ENCODE data around the gene TSGA10IP. TPM values are rescaled to one million over a fixed set of nuclear protein-coding genes. Genes with fewer than 3 reads are reported as not detected.

TSGA10IP gene
- total and polyA plus RNA-seq, 2 donors (not counting 1 experiment from before 2014, with no cell fraction given) = not detected

DNA sequence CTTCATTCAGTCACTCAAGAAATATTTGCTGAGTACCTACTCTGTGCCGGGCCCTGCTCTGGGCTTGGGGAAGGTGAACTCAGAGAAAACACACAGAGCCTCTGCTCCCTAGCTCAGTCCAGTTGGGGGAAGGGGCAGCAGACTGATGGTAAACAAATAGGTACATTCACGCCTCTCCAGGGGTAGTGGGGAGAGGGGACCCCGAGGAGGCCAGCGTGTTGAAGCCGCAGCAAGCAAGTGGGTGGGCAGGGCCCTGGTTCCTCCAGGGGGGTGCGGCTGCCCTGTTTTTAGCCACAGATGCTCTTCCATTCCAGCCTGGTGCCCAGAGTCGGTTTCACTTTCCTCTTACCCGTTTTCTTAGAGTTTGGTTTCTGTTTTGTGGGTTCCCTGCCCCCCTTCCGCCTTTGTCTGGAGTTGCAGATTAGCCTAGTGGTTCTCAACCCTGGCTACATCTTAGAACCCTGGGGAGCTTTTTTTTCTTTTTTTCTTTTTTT, 17.3 kb upstream of the TSGA10IP start:
- peaks cover 2 to 4% of the 10 kb centered on the region in 2 experiments for H3K36me3 ChIP-seq (replicated peaks in 1 of 2; ENCODE audit: control extremely low read depth in 1 of 2, control insufficient read depth in 1 of 2, extremely low read depth in 1 of 2, insufficient read depth in 2 of 2, low read length in 1 of 2)
- H4K20me1 ChIP-seq (ENCODE audit: control insufficient read depth, insufficient read depth, low read length, poor library complexity, severe bottlenecking) = no peaks in the 10 kb centered on the region
- TF ChIP-seq, protein P1, sequence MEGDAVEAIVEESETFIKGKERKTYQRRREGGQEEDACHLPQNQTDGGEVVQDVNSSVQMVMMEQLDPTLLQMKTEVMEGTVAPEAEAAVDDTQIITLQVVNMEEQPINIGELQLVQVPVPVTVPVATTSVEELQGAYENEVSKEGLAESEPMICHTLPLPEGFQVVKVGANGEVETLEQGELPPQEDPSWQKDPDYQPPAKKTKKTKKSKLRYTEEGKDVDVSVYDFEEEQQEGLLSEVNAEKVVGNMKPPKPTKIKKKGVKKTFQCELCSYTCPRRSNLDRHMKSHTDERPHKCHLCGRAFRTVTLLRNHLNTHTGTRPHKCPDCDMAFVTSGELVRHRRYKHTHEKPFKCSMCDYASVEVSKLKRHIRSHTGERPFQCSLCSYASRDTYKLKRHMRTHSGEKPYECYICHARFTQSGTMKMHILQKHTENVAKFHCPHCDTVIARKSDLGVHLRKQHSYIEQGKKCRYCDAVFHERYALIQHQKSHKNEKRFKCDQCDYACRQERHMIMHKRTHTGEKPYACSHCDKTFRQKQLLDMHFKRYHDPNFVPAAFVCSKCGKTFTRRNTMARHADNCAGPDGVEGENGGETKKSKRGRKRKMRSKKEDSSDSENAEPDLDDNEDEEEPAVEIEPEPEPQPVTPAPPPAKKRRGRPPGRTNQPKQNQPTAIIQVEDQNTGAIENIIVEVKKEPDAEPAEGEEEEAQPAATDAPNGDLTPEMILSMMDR (IDR thresholded peaks at IDR 0.05) = no peak
- no peak for TF ChIP-seq EZH2 (IDR thresholded peaks at IDR 0.05; ENCODE audit: borderline replicate concordance, insufficient read depth, low read depth, low read length, poor library complexity, severe bottlenecking)
- peak overlapping the region; percentile 74 for H3K4me3 Mint-ChIP-seq
- H3K9me3 ChIP-seq (ENCODE audit: control extremely low read depth in 1 of 3, control insufficient read depth in 2 of 3, insufficient read depth in 1 of 3, low read length in 2 of 3) = no peaks in the 10 kb centered on the region
- H2AFZ ChIP-seq (ENCODE audit: insufficient read depth, low read depth, low read length, poor library complexity, severe bottlenecking) = peak overlapping the region; percentile 89
- DNase-seq (peak; percentile 89), ATAC-seq (ENCODE audit: low read depth) (peak; percentile 94)
- H3K79me2 ChIP-seq (ENCODE audit: control insufficient read depth, insufficient read depth, low read length) = no peaks in the 10 kb centered on the region
- H3K4me3 ChIP-seq (ENCODE audit: control extremely low read depth in 1 of 5, extremely low read depth in 1 of 5, insufficient read depth in 1 of 5, low read depth in 2 of 5, low read length in 4 of 5) = peak overlapping the region in 4 of 5 experiments; percentile 27 to 67 (median 38)
- peak overlapping the region; percentile 70 to 79 for H3K27ac ChIP-seq (ENCODE audit: low read length in 2 of 2)
- H3K4me2 ChIP-seq (replicated peaks; ENCODE audit: low read depth, low read length, poor library complexity, severe bottlenecking) = peak overlapping the region; percentile 84
- H3K4me1 Mint-ChIP-seq = peaks cover 18% of the 10 kb centered on the region
- H3K9me3 Mint-ChIP-seq (ENCODE audit: insufficient read depth) = no peaks in the 10 kb centered on the region
- peak overlapping the region; percentile 98 for H3K27ac Mint-ChIP-seq
- H3K27me3 Mint-ChIP-seq = no peaks in the 10 kb centered on the region
- ChIA-PET POLR2A (interaction anchor here (1.1 to 1.8 kb wide), 6 partner anchors 10 to 216 kb away, joined by 3 to 9 read pairs (median 4); partner anchors contain the start of genes CCDC85B, FIBP, KAT5 and SART1), CTCF (interaction anchor here (0.8 to 3.1 kb wide), 7 partner anchors 32 to 383 kb away, joined by 3 to 18 read pairs (median 4); partner anchors contain the start of genes CCDC85B and FIBP)
- WGBS (ENCODE audit: insufficient coverage) = 0% methylated on average over 8 of the region's 9 CpGs
- peak overlapping the region; percentile 46 for H3K9ac ChIP-seq (ENCODE audit: low read length)
- no peaks in the 10 kb centered on the region for H3K27me3 ChIP-seq (replicated peaks in 1 of 4; ENCODE audit: control extremely low read depth in 1 of 4, control insufficient read depth in 3 of 4, insufficient read depth in 4 of 4, low read length in 3 of 4)
- intact Hi-C loops (cut with micrococcal nuclease) = loop anchor here (1.0 to 2.0 kb wide), 3 partner anchors 9 to 37 kb away; partner anchors contain the start of genes C11orf68, CCDC85B, DRAP1 and SART1
- peaks cover 20 to 22% of the 10 kb centered on the region in 2 donors for H3K4me1 ChIP-seq (ENCODE audit: control insufficient read depth in 2 of 2, insufficient read depth in 2 of 2, low read length in 2 of 2)

DNA sequence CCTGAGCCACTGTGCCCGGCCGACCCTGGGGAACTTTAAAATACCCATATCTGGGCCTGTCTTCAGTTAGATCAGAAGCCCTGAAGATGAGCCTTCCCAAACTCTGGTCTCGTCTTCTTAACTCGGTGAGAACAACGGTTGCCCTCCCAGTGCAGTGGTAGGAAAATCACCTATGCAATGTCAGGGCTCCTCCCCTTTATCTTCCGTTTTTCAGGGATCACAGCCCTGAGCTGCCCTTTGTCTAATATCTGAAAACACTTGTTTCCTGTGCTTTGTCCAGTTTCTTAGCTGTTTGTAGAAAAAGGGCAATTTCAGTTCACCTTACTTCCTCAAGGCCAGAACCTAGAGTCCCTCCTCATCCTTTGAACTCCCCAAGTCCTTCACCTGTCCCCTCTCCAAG, 16.6 kb upstream of the TSGA10IP start:
- TF ChIP-seq, protein P1 (IDR thresholded peaks at IDR 0.05) = no peak
- TF ChIP-seq EZH2 (IDR thresholded peaks at IDR 0.05; ENCODE audit: borderline replicate concordance, insufficient read depth, low read depth, low read length, poor library complexity, severe bottlenecking) = no peak
- Histone ChIP-seq H3K4me3 (ENCODE audit: control extremely low read depth in 1 of 5, extremely low read depth in 1 of 5, insufficient read depth in 1 of 5, low read depth in 2 of 5, low read length in 4 of 5) (peak overlapping the region in 2 of 5 experiments; percentile 11 to 67), H3K27ac (ENCODE audit: low read length in 2 of 2) (peak overlapping the region; percentile 40 to 79), H3K9ac (ENCODE audit: low read length) (no peak overlapping the region), H3K4me1 (ENCODE audit: control insufficient read depth in 2 of 2, insufficient read depth in 2 of 2, low read length in 2 of 2) (peaks cover 20 to 22% of the 10 kb centered on the region in 2 donors), H3K36me3 (replicated peaks in 1 of 2; ENCODE audit: control extremely low read depth in 1 of 2, control insufficient read depth in 1 of 2, extremely low read depth in 1 of 2, insufficient read depth in 2 of 2, low read length in 1 of 2) (no peaks in the 10 kb centered on the region), H2AFZ (ENCODE audit: insufficient read depth, low read depth, low read length, poor library complexity, severe bottlenecking) (peak overlapping the region; percentile 89), H4K20me1 (ENCODE audit: control insufficient read depth, insufficient read depth, low read length, poor library complexity, severe bottlenecking) (no peaks in the 10 kb centered on the region), H3K27me3 (replicated peaks in 1 of 4; ENCODE audit: control extremely low read depth in 1 of 4, control insufficient read depth in 3 of 4, insufficient read depth in 4 of 4, low read length in 3 of 4) (no peaks in the 10 kb centered on the region), H3K79me2 (ENCODE audit: control insufficient read depth, insufficient read depth, low read length) (no peaks in the 10 kb centered on the region), H3K9me3 (ENCODE audit: control extremely low read depth in 1 of 3, control insufficient read depth in 2 of 3, insufficient read depth in 1 of 3, low read length in 2 of 3) (no peaks in the 10 kb centered on the region), H3K4me2 (replicated peaks; ENCODE audit: low read depth, low read length, poor library complexity, severe bottlenecking) (peak overlapping the region; percentile 84)
- intact Hi-C loops (cut with micrococcal nuclease) = loop anchor here (1.0 to 2.0 kb wide), 3 partner anchors 9 to 38 kb away; partner anchors contain the start of genes C11orf68, CCDC85B, DRAP1 and SART1
- H3K9me3 Mint-ChIP-seq (ENCODE audit: insufficient read depth) = no peaks in the 10 kb centered on the region
- POLR2A ChIA-PET = interaction anchor here (1.2 to 1.8 kb wide), 5 partner anchors 32 to 217 kb away, joined by 3 to 9 read pairs (median 5); partner anchors contain the start of genes CCDC85B, FIBP, KAT5 and SART1
- H3K27me3 Mint-ChIP-seq = no peaks in the 10 kb centered on the region
- peak overlapping the region; percentile 98 for H3K27ac Mint-ChIP-seq
- CTCF ChIA-PET = interaction anchor here (0.8 to 3.1 kb wide), 6 partner anchors 32 to 93 kb away, joined by 4 to 18 read pairs (median 4); partner anchors contain the start of genes CCDC85B and FIBP
- peak overlapping the region; percentile 52 for H3K4me3 Mint-ChIP-seq
- H3K4me1 Mint-ChIP-seq = peaks cover 18% of the 10 kb centered on the region
- ATAC-seq (ENCODE audit: low read depth) (no peak), DNase-seq (no peak)
- 49% methylated on average over 4 of the region's 6 CpGs for WGBS (ENCODE audit: insufficient coverage)

Data from B cell (primary cell).